ENCODE measurements around the gene ALDH3A2. TPM values are rescaled to one million over a fixed set of nuclear protein-coding genes. Genes with fewer than 3 reads are reported as not detected.

Gene ALDH3A2
- total and polyA plus RNA-seq, 2 experiments from 2014 or later = 36.2 to 41.9 TPM

DNA sequence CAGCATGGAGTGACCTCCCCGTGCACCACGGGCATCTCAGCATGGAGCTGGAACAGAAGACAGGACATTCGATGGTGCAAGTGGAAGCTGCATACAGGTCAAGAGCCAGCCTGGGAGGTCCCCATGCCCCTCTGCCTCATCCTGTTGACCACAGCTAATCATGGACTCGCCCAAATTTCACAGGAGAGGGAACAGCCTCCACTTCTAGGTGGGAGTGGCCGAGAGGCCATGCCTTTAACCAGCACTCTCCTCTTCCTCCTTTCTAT is 71.6 kb downstream of the ALDH3A2 start:
- 53 to 55% methylated on average over 5 of the region's 5 CpGs for WGBS, 2 experiments (ENCODE audit: low coverage in 1 of 2, low lambda C conversion rate in 2 of 2, missing lambda C conversion rate in 2 of 2)
- no peaks in the 10 kb centered on the region for H3K27me3 ChIP-seq (replicated peaks; ENCODE audit: insufficient read depth)
- no peak overlapping the region for H3K27ac ChIP-seq
- no peaks in the 10 kb centered on the region for H3K36me3 ChIP-seq (ENCODE audit: low read depth)
- in situ Hi-C loops (cut with MboI) = no loop called here
- no peak for TF ChIP-seq EZH2phosphoT487 (IDR thresholded peaks at IDR 0.05; ENCODE audit: insufficient read depth, low read depth)
- TF ChIP-seq EZH2 (IDR thresholded peaks at IDR 0.05; ENCODE audit: insufficient read depth, poor library complexity, severe bottlenecking) = no peak
- H3K9ac ChIP-seq = no peak overlapping the region
- no peaks in the 10 kb centered on the region for H3F3A ChIP-seq (ENCODE audit: insufficient read depth)
- H3K79me2 ChIP-seq (ENCODE audit: insufficient read depth) = no peaks in the 10 kb centered on the region
- H3K9me3 ChIP-seq (ENCODE audit: low read depth) = no peaks in the 10 kb centered on the region
- no peaks in the 10 kb centered on the region for H3K9me2 ChIP-seq (ENCODE audit: insufficient read depth)
- no peak overlapping the region for H3K4me2 ChIP-seq (ENCODE audit: unreplicated experiment)
- no peak overlapping the region for H2AFZ ChIP-seq
- no peaks in the 10 kb centered on the region for H4K20me1 ChIP-seq (ENCODE audit: insufficient read depth)
- no peak overlapping the region for H3K4me3 ChIP-seq
- H3K4me1 ChIP-seq (ENCODE audit: insufficient read depth) = peaks cover 3% of the 10 kb centered on the region
- DNase-seq = no peak

DNA sequence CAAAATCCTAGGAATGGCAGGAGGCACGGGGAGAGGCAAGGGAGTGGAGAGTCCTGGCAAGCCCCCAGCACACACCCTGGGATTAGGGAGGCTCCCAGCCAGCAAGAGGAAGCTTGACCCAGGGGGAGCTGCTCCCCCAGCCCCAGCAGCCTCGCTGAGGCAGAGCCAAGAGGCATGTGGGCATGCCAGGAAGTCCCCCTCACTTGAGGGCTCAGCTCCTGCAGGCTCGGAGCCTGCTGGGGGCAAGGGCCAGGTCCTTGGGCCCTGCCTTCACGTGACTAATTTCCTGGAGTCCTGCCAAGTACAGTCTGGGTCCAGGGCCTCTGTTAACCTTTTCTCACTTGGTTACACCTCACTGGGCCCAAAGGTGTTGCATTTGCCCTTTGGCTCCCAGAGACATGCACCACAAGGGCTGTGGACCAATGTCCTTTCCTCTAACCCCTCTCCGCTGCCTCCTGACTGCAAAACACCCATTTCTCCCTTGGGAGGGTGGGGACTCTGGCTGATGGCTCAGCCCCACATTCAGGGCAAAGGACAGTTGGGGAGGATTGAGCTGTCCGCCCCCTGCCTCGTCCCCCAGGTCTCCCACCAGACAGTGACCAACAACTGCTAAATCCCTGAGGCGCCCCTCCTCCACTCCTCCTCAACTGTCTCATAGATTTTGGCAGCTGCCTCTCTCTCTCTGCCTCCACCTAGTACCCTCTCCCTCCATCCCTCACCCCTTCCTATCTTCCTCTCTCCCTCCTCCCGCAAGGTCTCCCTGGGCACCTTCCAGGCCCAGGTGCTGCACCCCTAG is 72.3 kb downstream of the ALDH3A2 start:
- WGBS, 2 experiments (ENCODE audit: low coverage in 1 of 2, low lambda C conversion rate in 2 of 2, missing lambda C conversion rate in 2 of 2) = 65 to 67% methylated on average over 9 of the region's 9 CpGs
- Histone ChIP-seq H3K9me2 (ENCODE audit: insufficient read depth) (no peaks in the 10 kb centered on the region), H3K9me3 (ENCODE audit: low read depth) (no peaks in the 10 kb centered on the region), H3K27me3 (replicated peaks; ENCODE audit: insufficient read depth) (no peaks in the 10 kb centered on the region), H3K79me2 (ENCODE audit: insufficient read depth) (no peaks in the 10 kb centered on the region), H3K36me3 (ENCODE audit: low read depth) (no peaks in the 10 kb centered on the region), H3K4me3 (no peak overlapping the region), H3K27ac (no peak overlapping the region), H2AFZ (no peak overlapping the region), H3F3A (ENCODE audit: insufficient read depth) (0 out of 2 replicates have a peak, but pooled peaks cover 3% of the 10 kb centered on the region), H3K4me2 (ENCODE audit: unreplicated experiment) (no peak overlapping the region), H3K4me1 (ENCODE audit: insufficient read depth) (peaks cover 3% of the 10 kb centered on the region), H3K9ac (no peak overlapping the region), H4K20me1 (ENCODE audit: insufficient read depth) (no peaks in the 10 kb centered on the region)
- no peak for DNase-seq
- TF ChIP-seq EZH2phosphoT487 (IDR thresholded peaks at IDR 0.05; ENCODE audit: insufficient read depth, low read depth) = no peak
- no peak for TF ChIP-seq EZH2 (IDR thresholded peaks at IDR 0.05; ENCODE audit: insufficient read depth, poor library complexity, severe bottlenecking)
- in situ Hi-C loops (cut with MboI) = no loop called here

- H3K4me1 ChIP-seq (ENCODE audit: insufficient read depth) = peaks cover 17% of the 10 kb centered on the region
- H3K27ac ChIP-seq = no peak overlapping the region
- no peaks in the 10 kb centered on the region for H3K36me3 ChIP-seq (ENCODE audit: low read depth)
- TF ChIP-seq EZH2phosphoT487 (IDR thresholded peaks at IDR 0.05; ENCODE audit: insufficient read depth, low read depth) = no peak
- TF ChIP-seq EZH2 (IDR thresholded peaks at IDR 0.05; ENCODE audit: insufficient read depth, poor library complexity, severe bottlenecking) = no peak
- in situ Hi-C loops (cut with MboI) = no loop called here
- no peaks in the 10 kb centered on the region for H4K20me1 ChIP-seq (ENCODE audit: insufficient read depth)
- H3K9me3 ChIP-seq (ENCODE audit: low read depth) = no peaks in the 10 kb centered on the region
- no peaks in the 10 kb centered on the region for H3K9me2 ChIP-seq (ENCODE audit: insufficient read depth)
- H3K4me2 ChIP-seq (ENCODE audit: unreplicated experiment) = peak overlapping the region; percentile 47
- H3K27me3 ChIP-seq (replicated peaks; ENCODE audit: insufficient read depth) = no peaks in the 10 kb centered on the region
- no peak overlapping the region for H3K4me3 ChIP-seq
- H3F3A ChIP-seq (ENCODE audit: insufficient read depth) = peaks cover 16% of the 10 kb centered on the region; the same call in 1 of the 2 replicates
- H2AFZ ChIP-seq = peak overlapping the region; percentile 67
- no peak for DNase-seq
- H3K9ac ChIP-seq = peak overlapping the region; percentile 59; the same call in 1 of the 2 replicates
- no peaks in the 10 kb centered on the region for H3K79me2 ChIP-seq (ENCODE audit: insufficient read depth)
- 89 to 100% methylated on average over 1 of the region's 1 CpG for WGBS, 2 experiments (ENCODE audit: low coverage in 1 of 2, low lambda C conversion rate in 2 of 2, missing lambda C conversion rate in 2 of 2)
Observed at GRCh38 chr17:19723964-19724363, 75.4 kb downstream of the ALDH3A2 start.

DNA sequence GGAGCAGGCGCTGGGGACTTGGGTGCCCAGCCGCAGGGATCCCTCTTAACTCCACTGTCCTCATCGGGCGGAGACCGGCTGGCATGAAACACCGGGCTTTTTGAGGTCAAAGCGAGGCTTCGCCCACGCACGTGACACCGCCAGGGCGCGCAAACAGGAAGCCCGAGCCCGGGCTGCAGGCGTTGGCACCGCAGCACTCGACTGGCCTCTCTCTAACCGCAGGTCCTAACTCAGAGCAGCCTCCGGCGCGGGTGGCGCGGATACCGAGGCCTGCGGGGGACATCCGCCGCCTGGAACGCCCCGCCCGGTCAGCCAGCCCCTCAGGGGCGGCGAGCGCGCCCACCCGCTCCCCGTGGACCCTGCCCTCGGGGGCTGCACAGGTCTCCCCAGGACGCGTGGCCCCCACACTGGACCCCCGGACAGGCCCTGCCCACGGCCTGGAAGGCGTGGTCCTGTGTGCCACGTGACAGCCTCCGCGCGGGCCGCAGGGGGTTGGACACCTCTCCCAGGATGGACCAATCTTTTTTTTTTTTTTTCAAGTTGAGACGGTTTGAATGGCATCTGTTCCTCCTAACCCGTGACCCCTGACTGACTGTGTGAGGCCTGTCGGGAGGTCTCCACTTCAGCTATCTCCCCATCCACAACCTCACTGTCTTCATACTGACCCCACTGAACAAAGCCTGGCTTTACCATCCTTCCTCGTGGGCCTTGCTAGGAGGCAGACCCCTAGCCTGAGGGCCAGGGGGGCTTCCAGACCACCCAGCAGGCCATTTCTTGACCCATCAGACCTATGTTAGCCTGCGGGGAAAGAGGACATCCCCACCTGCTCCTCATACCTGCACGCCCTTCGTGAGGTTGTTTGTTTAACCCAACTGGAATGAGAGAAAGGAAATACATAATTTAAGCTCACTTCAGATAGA is 76.2 kb downstream of the ALDH3A2 start:
- Histone ChIP-seq H3K4me3 (peak overlapping the region; percentile 48; the same call in 1 of the 2 replicates), H3K27ac (no peak overlapping the region), H3K4me2 (ENCODE audit: unreplicated experiment) (peak overlapping the region; percentile 49), H2AFZ (peak overlapping the region; percentile 67), H3K4me1 (ENCODE audit: insufficient read depth) (peaks cover 17% of the 10 kb centered on the region), H3K9ac (peak overlapping the region; percentile 59; the same call in 1 of the 2 replicates), H3F3A (ENCODE audit: insufficient read depth) (peaks cover 16% of the 10 kb centered on the region; the same call in 1 of the 2 replicates), H3K27me3 (replicated peaks; ENCODE audit: insufficient read depth) (no peaks in the 10 kb centered on the region), H3K36me3 (ENCODE audit: low read depth) (no peaks in the 10 kb centered on the region), H3K79me2 (ENCODE audit: insufficient read depth) (no peaks in the 10 kb centered on the region), H3K9me2 (ENCODE audit: insufficient read depth) (no peaks in the 10 kb centered on the region), H3K9me3 (ENCODE audit: low read depth) (no peaks in the 10 kb centered on the region), H4K20me1 (ENCODE audit: insufficient read depth) (no peaks in the 10 kb centered on the region)
- peak; percentile 75 for DNase-seq
- in situ Hi-C loops (cut with MboI) = no loop called here
- 58 to 59% methylated on average over 46 to 47 of the region's 55 CpGs for WGBS, 2 experiments (ENCODE audit: low coverage in 1 of 2, low lambda C conversion rate in 2 of 2, missing lambda C conversion rate in 2 of 2)
- TF ChIP-seq EZH2phosphoT487 (IDR thresholded peaks at IDR 0.05; ENCODE audit: insufficient read depth, low read depth) (no peak), EZH2 (IDR thresholded peaks at IDR 0.05; ENCODE audit: insufficient read depth, poor library complexity, severe bottlenecking) (no peak)

Measured in GM23248 (cell line).